GM12874 (cell line): Measurements from ENCODE around the gene XYLT2.

ENCODE experiments used
- TF ChIP-seq, protein P1 (sequence below): IDR thresholded peaks from 2 replicates; pipeline ENCODE4 v1.5.1; 2011; ENCODE audit warnings: low read depth, mild to moderate bottlenecking, control low read depth, low read length, moderate library complexity; ENCODE audit not compliant: insufficient read depth

XYLT2 gene

DNA sequence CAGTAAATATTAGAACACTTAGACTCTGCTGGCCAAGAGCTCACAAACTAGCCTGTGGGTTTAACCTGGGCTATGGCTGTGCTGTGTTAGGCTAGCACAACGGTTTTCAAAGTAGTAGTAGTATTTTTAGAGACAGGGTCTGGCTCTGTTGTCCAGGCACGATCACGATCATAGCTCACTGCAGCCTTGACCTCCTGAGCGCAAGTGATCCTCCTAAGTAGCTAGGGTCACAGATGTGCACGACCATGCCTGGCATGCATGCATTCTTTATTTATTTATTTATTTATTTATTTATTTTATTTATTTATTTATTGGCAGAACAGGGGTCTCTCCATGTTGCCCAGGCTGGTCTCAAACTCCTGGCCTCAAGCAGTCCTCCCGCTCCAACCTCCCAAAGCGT is 16.7 kb downstream of the XYLT2 start:
- TF ChIP-seq, protein P1, sequence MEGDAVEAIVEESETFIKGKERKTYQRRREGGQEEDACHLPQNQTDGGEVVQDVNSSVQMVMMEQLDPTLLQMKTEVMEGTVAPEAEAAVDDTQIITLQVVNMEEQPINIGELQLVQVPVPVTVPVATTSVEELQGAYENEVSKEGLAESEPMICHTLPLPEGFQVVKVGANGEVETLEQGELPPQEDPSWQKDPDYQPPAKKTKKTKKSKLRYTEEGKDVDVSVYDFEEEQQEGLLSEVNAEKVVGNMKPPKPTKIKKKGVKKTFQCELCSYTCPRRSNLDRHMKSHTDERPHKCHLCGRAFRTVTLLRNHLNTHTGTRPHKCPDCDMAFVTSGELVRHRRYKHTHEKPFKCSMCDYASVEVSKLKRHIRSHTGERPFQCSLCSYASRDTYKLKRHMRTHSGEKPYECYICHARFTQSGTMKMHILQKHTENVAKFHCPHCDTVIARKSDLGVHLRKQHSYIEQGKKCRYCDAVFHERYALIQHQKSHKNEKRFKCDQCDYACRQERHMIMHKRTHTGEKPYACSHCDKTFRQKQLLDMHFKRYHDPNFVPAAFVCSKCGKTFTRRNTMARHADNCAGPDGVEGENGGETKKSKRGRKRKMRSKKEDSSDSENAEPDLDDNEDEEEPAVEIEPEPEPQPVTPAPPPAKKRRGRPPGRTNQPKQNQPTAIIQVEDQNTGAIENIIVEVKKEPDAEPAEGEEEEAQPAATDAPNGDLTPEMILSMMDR: no peak

DNA sequence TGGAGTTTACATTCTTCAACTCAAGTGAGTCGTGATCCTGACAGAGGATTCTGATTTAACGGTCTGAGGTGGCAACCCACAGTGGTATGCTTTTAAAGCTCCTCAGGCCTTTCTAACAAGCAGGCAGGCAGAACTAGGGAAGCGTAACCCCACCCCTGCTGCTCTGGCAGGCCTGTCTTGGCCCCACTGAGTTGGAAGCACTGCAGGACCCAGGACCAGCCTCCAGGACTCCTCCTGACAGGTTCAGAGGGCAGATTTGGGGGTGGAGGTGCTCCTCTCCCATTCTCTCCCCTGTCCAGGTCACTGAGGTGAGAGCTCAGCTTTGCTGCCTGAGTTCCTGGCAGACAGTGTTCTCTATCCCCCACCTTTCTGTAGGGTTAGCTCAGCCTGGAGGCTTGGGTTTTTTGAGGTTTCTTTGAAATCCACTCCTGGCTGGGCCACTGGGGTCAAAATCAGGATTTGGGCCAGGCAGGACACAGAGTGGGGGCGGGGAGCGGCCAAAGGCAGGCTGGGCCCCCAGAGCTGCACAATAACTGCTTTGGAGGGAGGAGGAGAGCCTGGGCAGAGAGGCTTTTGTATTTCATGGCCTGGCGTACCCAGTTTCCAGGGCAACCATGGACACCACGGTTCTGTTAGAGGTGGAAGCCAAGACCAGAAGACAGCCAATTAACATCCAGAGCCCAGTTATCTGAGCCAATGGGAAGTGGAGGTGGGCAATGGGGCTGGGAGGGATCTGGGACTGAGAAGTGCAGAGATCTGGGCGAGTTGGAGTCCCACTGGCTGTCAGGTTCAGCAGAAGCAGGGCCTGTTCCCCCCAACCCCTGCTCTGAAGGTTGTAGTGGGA is 17.5 kb downstream of the XYLT2 start:
- TF ChIP-seq, protein P1: no peak

DNA sequence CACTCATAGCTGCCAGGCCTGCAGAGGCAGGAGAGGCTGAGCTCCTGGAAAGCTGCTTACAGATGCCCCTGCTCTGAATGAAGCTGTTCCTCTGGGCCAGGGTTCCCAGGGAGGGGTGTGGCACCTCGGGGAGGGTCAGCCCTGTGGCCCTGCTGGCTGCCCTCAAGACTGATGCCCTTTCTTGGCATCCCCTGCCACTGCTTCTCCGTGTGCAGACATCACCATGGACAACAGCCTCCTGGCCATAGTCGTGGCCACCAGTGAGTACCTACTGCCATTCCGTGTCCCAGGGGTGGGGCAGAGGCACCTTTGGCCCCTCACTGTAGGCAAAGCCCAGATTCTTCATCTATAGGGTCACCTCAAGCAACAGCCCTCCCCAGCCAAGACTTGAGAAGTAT is 18.1 kb downstream of the XYLT2 start:
- TF ChIP-seq, protein P1: no peak

DNA sequence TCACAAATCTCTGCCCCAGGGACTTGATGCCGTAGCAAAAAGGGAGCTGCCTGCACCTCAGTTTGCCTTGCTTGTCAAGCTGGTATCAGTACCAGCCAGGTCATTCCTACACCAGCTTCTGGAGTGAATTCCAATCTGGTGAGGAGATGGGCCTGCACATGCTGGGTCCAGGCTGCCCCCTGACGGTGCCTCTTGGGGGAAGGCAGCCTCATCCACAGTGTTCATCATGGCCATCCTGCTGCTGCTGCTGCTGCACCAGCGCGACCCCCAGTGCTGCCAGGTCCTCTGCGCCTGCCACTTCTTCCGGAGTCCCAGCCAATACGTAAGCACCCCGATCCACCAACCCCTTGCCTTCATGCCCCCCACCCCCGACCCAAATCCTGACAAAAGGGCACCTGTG is 18.8 kb downstream of the XYLT2 start:
- TF ChIP-seq, protein P1: no peak

DNA sequence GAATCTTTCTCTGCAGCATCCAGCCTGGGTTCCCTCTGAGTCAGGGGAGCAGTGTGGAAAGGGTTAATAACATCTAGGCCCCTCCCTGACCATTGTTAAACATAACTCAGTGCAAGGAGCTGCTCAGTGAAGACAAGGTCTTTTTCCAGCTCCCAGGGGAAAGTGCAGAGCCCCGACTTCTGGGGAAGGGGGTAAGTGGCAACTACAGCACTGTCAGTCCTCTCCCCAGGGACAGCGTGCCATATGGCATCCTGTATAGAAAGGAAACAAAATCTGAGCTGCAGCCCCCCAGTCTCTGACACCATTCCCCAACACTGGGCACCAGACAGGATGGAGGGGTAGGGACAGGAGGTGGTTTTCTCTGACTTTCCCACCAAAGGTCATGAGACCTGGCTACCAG is 19.2 kb downstream of the XYLT2 start:
- TF ChIP-seq, protein P1: no peak

DNA sequence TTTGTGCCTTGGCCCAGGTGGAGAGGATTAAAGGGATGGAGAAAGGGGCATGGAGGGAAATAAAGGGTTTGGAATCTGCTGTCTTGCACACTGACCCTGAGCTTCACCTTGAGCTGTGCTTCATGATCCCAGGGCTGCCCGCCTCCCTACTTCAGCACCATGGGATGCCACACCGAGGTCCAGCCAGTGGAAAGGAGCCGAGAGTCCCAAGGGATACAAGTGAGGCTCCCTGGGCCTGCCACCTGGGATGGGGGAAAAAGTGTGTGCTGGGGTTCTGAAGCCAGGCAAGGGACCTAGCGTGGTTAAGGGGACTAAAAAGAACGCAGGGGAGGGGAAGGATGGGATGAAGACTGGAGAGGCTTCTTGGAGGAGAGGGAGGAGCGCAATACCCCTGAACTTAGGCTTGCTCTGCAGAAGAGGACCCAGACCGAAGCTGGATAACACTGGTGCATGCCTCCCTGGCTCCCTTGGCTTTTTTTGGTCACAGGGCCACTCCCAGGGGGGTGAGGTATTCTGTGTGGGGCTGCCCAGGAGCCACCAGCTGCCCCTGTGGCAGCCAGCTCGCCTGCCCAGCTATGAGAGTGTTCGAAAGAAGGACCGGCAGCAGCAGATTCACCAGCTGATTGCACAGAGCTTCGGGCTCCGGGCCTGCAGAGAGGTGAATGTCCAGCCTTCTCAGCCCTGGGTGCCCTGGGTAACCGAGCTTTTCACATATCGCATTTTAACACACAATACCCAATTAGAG is 19.9 kb downstream of the XYLT2 start:
- TF ChIP-seq, protein P1: no peak

DNA sequence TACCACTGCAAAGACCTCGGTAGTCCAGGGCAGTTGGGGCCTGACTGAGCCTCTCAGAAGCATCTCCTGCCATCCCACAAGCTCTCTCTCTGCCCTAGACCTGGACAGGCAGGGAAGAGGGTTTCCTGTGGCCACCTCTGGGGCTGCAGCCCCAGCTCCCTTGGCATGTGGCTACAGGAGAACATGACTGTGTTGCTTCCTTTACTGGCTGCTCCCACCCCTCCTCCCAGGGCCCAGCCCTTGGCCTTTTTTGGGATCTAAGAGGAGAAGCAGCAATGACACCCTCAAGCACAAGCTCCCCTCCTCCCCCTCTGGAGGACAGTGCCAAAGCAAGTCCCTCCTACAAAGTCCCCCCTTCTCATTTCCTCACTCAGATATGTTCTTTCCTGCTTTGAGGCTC is 21.5 kb downstream of the XYLT2 start:
- TF ChIP-seq, protein P1: no peak
